Measurements from ENCODE around the gene ALG1.
"Not testable (repeated sequence)": the region's sequence is repeated elsewhere in the genome, so short reads cannot be mapped to it uniquely, and the experiment has no call there.

DNA sequence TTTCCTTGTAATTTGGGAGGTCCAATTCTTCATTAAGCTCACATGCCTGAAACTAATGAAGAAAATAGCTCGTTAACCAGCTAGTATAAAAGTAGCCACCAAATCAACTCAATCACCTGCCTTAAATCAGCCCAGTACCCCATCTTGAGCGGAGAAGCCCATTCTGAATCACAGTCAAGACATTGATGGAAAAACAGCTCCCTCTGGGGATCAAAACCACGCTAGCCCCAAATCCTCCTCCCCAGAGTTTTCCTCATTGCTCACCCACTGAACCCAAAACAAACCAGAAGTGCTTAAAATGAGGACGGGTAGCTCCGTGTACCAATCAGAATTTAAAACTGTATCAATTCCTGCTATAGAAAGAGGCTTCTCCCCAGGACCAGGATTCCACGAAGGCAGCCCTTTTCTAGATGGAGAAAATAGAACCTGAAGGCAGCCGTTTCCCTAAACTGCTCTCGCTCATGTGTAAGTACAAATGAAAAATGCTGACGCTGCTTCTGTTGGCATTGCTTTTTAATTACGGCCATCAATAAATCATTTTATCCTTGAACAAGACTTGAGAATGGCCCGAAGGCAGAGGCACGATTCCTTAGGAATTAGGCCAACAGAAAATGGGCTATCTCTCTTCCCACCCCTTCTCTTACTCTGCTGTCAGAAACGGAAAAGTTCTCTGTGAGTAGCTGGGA is 61.4 kb downstream of the ALG1 start:
- TF ChIP-seq, protein P1, sequence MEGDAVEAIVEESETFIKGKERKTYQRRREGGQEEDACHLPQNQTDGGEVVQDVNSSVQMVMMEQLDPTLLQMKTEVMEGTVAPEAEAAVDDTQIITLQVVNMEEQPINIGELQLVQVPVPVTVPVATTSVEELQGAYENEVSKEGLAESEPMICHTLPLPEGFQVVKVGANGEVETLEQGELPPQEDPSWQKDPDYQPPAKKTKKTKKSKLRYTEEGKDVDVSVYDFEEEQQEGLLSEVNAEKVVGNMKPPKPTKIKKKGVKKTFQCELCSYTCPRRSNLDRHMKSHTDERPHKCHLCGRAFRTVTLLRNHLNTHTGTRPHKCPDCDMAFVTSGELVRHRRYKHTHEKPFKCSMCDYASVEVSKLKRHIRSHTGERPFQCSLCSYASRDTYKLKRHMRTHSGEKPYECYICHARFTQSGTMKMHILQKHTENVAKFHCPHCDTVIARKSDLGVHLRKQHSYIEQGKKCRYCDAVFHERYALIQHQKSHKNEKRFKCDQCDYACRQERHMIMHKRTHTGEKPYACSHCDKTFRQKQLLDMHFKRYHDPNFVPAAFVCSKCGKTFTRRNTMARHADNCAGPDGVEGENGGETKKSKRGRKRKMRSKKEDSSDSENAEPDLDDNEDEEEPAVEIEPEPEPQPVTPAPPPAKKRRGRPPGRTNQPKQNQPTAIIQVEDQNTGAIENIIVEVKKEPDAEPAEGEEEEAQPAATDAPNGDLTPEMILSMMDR (conservative IDR thresholded peaks at IDR 0.05; ENCODE audit: low read depth in 2 of 2): peak; percentile 36 to 61
- not testable (repeated sequence) for TF ChIP-seq EZH2 (IDR thresholded peaks at IDR 0.05; ENCODE audit: low read depth, unreplicated experiment); POLR2AphosphoS5 (IDR thresholded peaks at IDR 0.05; ENCODE audit: low read depth); JUNB (IDR thresholded peaks at IDR 0.05; ENCODE audit: unreplicated experiment); NANOG (IDR thresholded peaks at IDR 0.05; ENCODE audit: borderline replicate concordance); STAT1 (IDR thresholded peaks at IDR 0.05; ENCODE audit: unreplicated experiment); EZH2phosphoT487 (IDR thresholded peaks at IDR 0.05; ENCODE audit: unreplicated experiment)
- TF ChIP-seq, protein P2, sequence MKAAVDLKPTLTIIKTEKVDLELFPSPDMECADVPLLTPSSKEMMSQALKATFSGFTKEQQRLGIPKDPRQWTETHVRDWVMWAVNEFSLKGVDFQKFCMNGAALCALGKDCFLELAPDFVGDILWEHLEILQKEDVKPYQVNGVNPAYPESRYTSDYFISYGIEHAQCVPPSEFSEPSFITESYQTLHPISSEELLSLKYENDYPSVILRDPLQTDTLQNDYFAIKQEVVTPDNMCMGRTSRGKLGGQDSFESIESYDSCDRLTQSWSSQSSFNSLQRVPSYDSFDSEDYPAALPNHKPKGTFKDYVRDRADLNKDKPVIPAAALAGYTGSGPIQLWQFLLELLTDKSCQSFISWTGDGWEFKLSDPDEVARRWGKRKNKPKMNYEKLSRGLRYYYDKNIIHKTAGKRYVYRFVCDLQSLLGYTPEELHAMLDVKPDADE (IDR thresholded peaks at IDR 0.05): not testable (repeated sequence)

Measured in GM23338 (cell line).